ENCODE results near the gene LCN1.

DNA sequence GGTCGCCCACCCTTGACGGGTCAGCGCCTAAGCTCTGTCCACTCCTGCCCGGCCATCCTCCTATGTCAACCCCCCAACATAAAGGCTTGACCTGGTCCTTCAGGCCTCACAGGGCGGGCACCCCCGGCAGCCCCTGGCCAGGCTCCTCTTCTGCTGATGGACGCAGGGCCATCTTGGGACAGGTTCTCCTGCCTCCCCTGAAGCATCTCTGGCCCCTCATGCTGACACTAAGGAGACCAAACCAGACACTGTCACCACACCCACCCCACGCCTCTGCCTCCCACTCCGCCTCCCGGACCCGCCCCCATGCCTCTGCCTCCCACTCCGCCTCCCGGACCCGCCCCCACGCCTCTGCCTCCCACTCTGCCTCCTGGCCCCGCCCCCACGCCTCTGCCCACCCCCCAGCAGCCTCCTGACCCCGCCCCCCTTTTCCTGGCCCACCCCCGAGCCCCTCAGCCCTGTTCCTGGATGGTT lies 31.5 kb downstream of the LCN1 start:
- TF ChIP-seq, protein P1, sequence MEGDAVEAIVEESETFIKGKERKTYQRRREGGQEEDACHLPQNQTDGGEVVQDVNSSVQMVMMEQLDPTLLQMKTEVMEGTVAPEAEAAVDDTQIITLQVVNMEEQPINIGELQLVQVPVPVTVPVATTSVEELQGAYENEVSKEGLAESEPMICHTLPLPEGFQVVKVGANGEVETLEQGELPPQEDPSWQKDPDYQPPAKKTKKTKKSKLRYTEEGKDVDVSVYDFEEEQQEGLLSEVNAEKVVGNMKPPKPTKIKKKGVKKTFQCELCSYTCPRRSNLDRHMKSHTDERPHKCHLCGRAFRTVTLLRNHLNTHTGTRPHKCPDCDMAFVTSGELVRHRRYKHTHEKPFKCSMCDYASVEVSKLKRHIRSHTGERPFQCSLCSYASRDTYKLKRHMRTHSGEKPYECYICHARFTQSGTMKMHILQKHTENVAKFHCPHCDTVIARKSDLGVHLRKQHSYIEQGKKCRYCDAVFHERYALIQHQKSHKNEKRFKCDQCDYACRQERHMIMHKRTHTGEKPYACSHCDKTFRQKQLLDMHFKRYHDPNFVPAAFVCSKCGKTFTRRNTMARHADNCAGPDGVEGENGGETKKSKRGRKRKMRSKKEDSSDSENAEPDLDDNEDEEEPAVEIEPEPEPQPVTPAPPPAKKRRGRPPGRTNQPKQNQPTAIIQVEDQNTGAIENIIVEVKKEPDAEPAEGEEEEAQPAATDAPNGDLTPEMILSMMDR (conservative IDR thresholded peaks at IDR 0.05; ENCODE audit: low read length): no peak
- TF ChIP-seq EZH2phosphoT487 (IDR thresholded peaks at IDR 0.05; ENCODE audit: borderline replicate concordance): no peak
